ENCODE results near the gene ARSI. TPM values are rescaled to one million over a fixed set of nuclear protein-coding genes. Genes with fewer than 3 reads are reported as not detected.
A peak's percentile ranks its signal among the peaks of the same experiment; 100 is the strongest.

The ARSI gene
- total RNA-seq, 1 experiment from 2014 or later, result 5.9 TPM

DNA sequence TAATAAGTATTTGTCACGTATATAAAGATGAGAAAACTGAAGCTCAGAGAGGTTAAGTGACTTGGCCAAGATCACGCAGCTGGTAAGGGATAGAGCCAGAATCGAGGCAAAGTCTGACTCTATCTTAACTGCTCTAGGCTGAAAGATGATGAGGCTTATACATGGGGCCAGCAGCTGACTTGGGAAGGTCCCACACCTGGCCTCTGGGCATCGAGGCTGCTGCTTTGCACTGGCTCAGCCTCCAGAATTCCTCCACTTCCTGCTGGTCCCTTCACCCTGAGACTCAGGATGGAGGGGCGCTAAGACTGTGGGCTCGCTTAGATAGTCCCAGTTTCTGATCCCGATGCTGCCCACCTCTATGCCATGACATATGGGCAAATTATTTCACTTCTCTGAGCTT, 48.3 kb downstream of the ARSI start (continued):
- TF ChIP-seq, protein P1, sequence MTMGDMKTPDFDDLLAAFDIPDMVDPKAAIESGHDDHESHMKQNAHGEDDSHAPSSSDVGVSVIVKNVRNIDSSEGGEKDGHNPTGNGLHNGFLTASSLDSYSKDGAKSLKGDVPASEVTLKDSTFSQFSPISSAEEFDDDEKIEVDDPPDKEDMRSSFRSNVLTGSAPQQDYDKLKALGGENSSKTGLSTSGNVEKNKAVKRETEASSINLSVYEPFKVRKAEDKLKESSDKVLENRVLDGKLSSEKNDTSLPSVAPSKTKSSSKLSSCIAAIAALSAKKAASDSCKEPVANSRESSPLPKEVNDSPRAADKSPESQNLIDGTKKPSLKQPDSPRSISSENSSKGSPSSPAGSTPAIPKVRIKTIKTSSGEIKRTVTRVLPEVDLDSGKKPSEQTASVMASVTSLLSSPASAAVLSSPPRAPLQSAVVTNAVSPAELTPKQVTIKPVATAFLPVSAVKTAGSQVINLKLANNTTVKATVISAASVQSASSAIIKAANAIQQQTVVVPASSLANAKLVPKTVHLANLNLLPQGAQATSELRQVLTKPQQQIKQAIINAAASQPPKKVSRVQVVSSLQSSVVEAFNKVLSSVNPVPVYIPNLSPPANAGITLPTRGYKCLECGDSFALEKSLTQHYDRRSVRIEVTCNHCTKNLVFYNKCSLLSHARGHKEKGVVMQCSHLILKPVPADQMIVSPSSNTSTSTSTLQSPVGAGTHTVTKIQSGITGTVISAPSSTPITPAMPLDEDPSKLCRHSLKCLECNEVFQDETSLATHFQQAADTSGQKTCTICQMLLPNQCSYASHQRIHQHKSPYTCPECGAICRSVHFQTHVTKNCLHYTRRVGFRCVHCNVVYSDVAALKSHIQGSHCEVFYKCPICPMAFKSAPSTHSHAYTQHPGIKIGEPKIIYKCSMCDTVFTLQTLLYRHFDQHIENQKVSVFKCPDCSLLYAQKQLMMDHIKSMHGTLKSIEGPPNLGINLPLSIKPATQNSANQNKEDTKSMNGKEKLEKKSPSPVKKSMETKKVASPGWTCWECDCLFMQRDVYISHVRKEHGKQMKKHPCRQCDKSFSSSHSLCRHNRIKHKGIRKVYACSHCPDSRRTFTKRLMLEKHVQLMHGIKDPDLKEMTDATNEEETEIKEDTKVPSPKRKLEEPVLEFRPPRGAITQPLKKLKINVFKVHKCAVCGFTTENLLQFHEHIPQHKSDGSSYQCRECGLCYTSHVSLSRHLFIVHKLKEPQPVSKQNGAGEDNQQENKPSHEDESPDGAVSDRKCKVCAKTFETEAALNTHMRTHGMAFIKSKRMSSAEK (CRISPR knock-in tag; IDR thresholded peaks at IDR 0.05; ENCODE audit: borderline replicate concordance), result no peak
- TF ChIP-seq, protein P2, sequence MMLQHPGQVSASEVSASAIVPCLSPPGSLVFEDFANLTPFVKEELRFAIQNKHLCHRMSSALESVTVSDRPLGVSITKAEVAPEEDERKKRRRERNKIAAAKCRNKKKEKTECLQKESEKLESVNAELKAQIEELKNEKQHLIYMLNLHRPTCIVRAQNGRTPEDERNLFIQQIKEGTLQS (CRISPR knock-in tag; conservative IDR thresholded peaks at IDR 0.05), result no peak
- TF ChIP-seq, protein P3, sequence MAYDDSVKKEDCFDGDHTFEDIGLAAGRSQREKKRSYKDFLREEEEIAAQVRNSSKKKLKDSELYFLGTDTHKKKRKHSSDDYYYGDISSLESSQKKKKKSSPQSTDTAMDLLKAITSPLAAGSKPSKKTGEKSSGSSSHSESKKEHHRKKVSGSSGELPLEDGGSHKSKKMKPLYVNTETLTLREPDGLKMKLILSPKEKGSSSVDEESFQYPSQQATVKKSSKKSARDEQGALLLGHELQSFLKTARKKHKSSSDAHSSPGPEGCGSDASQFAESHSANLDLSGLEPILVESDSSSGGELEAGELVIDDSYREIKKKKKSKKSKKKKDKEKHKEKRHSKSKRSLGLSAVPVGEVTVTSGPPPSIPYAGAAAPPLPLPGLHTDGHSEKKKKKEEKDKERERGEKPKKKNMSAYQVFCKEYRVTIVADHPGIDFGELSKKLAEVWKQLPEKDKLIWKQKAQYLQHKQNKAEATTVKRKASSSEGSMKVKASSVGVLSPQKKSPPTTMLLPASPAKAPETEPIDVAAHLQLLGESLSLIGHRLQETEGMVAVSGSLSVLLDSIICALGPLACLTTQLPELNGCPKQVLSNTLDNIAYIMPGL (CRISPR knock-in tag; IDR thresholded peaks at IDR 0.05), result no peak
- no peak for TF ChIP-seq NFE2L1 (CRISPR knock-in tag; IDR thresholded peaks at IDR 0.05)
- TF ChIP-seq SOX15 (CRISPR knock-in tag; IDR thresholded peaks at IDR 0.05), result no peak
- TF ChIP-seq, protein P4, sequence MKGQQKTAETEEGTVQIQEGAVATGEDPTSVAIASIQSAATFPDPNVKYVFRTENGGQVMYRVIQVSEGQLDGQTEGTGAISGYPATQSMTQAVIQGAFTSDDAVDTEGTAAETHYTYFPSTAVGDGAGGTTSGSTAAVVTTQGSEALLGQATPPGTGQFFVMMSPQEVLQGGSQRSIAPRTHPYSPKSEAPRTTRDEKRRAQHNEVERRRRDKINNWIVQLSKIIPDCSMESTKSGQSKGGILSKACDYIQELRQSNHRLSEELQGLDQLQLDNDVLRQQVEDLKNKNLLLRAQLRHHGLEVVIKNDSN (CRISPR knock-in tag; IDR thresholded peaks at IDR 0.05), result no peak
- no peak for TF ChIP-seq TP53 (CRISPR knock-in tag; IDR thresholded peaks at IDR 0.05)

DNA sequence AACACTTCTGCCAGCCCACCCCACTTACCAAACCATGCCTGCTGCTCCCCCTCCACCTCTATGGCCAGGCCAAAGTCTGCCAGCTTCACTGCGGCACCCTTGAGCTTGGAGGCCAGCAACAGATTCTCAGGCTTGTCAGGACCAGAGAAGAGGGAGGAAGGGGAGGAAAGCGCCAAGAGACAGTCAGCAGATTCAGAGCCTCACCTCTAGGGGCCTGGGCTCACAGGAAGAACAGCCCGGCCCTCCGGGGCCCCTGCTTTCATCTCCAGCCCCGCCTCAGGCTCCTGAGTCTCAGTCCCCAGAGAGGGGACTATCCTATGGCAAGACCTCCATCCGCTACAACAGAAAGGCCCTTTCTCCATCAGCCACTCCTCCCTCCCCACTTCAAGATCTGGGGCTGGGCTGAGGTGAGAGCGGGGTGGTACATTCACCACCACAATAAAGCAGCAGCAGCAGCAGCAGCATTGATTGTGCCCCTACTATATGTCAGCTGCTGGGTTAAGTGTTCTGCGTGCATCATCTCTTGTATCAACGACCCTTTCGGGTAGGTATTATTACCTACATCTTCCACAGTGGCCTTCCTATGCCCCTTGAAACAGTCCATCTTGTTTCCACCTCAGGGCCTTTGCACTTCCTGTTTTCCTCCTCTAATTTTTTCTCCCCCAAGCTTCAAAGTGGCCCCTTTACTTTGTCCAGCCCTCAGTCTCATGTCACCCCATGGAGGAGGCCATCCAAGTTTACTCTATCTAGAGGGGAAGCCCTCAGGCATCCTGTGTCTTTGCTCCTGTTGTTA, 49.1 kb downstream of the ARSI start:
- Mint-ChIP-seq H3K9me3 (no peaks in the 10 kb centered on the region), H3K4me3 (no peak overlapping the region), H3K27me3 (ENCODE audit: low read depth) (no peaks in the 10 kb centered on the region), H3K27ac (no peak overlapping the region), H3K36me3 (no peaks in the 10 kb centered on the region), H3K4me1 (peaks cover 5% of the 10 kb centered on the region)
- CTCF ChIA-PET, result interaction anchor here (0.8 to 1.5 kb wide), 5 partner anchors 9 to 178 kb away, joined by 3 read pairs; no protein-coding TSS in a partner anchor
- TF ChIP-seq CBFB (CRISPR knock-in tag; IDR thresholded peaks at IDR 0.05; ENCODE audit: low read depth) (no peak), GTF2I (CRISPR knock-in tag; conservative IDR thresholded peaks at IDR 0.05) (peak; percentile 61; the same call in 1 of the 2 replicates)
- peak; percentile 62 for ATAC-seq
- peak; percentile 29 for DNase-seq (ENCODE audit: low spot score)
- POLR2A ChIA-PET, result no interaction called here

DNA sequence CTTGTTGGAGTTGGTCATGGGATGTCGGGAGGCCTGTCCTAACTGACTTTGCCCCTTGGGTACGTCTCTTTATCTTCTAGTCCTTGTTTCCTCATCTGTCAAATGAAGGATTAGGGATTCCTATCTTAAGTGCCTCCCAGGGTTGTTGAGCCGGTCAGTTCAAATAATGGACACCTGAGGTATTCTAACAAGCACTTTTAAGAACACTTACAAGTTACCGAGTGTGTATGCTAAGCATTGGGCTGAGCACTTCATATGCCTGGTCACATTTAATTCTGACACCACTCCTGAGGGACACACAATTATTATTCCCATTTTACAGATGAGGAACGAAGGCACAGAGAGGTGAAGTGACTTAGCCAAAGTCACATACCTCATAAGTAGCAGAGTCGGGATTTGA, 50.2 kb downstream of the ARSI start:
- CTCF ChIA-PET, result interaction anchor here (1.2 to 1.5 kb wide), 2 partner anchors 7 to 130 kb away, joined by 3 read pairs; no protein-coding TSS in a partner anchor
- no peaks in the 10 kb centered on the region for H3K9me3 Mint-ChIP-seq
- no peaks in the 10 kb centered on the region for H3K27me3 Mint-ChIP-seq (ENCODE audit: low read depth)
- no peak for TF ChIP-seq TCF7 (CRISPR knock-in tag; IDR thresholded peaks at IDR 0.05; ENCODE audit: low read depth)
- no peak for TF ChIP-seq GRHL2 (CRISPR knock-in tag; IDR thresholded peaks at IDR 0.05; ENCODE audit: insufficient replicate concordance, severe bottlenecking)
- no peak for TF ChIP-seq OVOL2 (CRISPR knock-in tag; IDR thresholded peaks at IDR 0.05; ENCODE audit: borderline replicate concordance)
- no peak for TF ChIP-seq MYBL2 (CRISPR knock-in tag; IDR thresholded peaks at IDR 0.05)
- TF ChIP-seq GTF2I (CRISPR knock-in tag; conservative IDR thresholded peaks at IDR 0.05), result no peak
- TF ChIP-seq, protein P5, sequence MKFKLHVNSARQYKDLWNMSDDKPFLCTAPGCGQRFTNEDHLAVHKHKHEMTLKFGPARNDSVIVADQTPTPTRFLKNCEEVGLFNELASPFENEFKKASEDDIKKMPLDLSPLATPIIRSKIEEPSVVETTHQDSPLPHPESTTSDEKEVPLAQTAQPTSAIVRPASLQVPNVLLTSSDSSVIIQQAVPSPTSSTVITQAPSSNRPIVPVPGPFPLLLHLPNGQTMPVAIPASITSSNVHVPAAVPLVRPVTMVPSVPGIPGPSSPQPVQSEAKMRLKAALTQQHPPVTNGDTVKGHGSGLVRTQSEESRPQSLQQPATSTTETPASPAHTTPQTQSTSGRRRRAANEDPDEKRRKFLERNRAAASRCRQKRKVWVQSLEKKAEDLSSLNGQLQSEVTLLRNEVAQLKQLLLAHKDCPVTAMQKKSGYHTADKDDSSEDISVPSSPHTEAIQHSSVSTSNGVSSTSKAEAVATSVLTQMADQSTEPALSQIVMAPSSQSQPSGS (CRISPR knock-in tag; IDR thresholded peaks at IDR 0.05; ENCODE audit: borderline replicate concordance, low read depth), result no peak
- no peak for TF ChIP-seq CREB1 (CRISPR knock-in tag; IDR thresholded peaks at IDR 0.05)
- TF ChIP-seq, protein P4 (CRISPR knock-in tag; IDR thresholded peaks at IDR 0.05), result no peak
- TF ChIP-seq, protein P6, sequence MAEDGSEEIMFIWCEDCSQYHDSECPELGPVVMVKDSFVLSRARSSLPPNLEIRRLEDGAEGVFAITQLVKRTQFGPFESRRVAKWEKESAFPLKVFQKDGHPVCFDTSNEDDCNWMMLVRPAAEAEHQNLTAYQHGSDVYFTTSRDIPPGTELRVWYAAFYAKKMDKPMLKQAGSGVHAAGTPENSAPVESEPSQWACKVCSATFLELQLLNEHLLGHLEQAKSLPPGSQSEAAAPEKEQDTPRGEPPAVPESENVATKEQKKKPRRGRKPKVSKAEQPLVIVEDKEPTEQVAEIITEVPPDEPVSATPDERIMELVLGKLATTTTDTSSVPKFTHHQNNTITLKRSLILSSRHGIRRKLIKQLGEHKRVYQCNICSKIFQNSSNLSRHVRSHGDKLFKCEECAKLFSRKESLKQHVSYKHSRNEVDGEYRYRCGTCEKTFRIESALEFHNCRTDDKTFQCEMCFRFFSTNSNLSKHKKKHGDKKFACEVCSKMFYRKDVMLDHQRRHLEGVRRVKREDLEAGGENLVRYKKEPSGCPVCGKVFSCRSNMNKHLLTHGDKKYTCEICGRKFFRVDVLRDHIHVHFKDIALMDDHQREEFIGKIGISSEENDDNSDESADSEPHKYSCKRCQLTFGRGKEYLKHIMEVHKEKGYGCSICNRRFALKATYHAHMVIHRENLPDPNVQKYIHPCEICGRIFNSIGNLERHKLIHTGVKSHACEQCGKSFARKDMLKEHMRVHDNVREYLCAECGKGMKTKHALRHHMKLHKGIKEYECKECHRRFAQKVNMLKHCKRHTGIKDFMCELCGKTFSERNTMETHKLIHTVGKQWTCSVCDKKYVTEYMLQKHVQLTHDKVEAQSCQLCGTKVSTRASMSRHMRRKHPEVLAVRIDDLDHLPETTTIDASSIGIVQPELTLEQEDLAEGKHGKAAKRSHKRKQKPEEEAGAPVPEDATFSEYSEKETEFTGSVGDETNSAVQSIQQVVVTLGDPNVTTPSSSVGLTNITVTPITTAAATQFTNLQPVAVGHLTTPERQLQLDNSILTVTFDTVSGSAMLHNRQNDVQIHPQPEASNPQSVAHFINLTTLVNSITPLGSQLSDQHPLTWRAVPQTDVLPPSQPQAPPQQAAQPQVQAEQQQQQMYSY (CRISPR knock-in tag; IDR thresholded peaks at IDR 0.05), result no peak
- TF ChIP-seq GABPB1 (CRISPR knock-in tag; IDR thresholded peaks at IDR 0.05), result no peak
- DNase-seq (ENCODE audit: low spot score), result no peak
- H3K4me3 Mint-ChIP-seq, result no peak overlapping the region
- no peak for ATAC-seq
- no peaks in the 10 kb centered on the region for H3K36me3 Mint-ChIP-seq
- POLR2A ChIA-PET, result no interaction called here
- peaks cover 5% of the 10 kb centered on the region for H3K4me1 Mint-ChIP-seq
- no peak overlapping the region for H3K27ac Mint-ChIP-seq
